Adrenal gland (tissue), 12 donors: Measurements from ENCODE around the gene BSCL2. TPM values are rescaled to one million over a fixed set of nuclear protein-coding genes. Genes with fewer than 3 reads are reported as not detected.
"Not testable (repeated sequence)": the region's sequence is repeated elsewhere in the genome, so short reads cannot be mapped to it uniquely, and the experiment has no call there.

Experiments used
- DNase-seq, 7 donors: peaks; one replicate each; pipeline ENCODE4 v3.0.0-alpha.2; 2019 to 2020
- H3K27ac ChIP-seq, 5 donors: fragments of 200-600 bp; sonication (generic) in 4 of 5; 1 replicate in 3 of 5; 2 replicates in 2 of 5; pipeline versions ENCODE4 v1.5.1 to v1.8.0; 2016 to 2020; ENCODE audit warnings: mild to moderate bottlenecking in 1 of 5
- H3K27me3 ChIP-seq: fragments of 200-600 bp; 2 replicates; pipeline ENCODE4 v1.8.0; 2021
- H3K36me3 ChIP-seq, 2 donors: fragments of 200-600 bp; replicated peaks in 1 of 2; 1 replicate in 1 of 2; 2 replicates in 1 of 2; pipeline versions ENCODE4 v1.5.1 to v1.8.0; 2018 to 2022
- H3K4me1 ChIP-seq, 2 donors: fragments of 200-600 bp; replicated peaks in 1 of 2; 1 replicate in 1 of 2; 2 replicates in 1 of 2; pipeline versions ENCODE4 v1.5.1 to v1.8.0; 2018 to 2021
- H3K4me3 ChIP-seq, 4 donors: fragments of 200-600 bp; sonication (generic) in 3 of 4; one replicate each; pipeline ENCODE4 v1.5.1; 2016 to 2018
- H3K9me3 ChIP-seq, 3 donors: fragments of 200-600 bp; sonication (generic) in 1 of 3; replicated peaks in 1 of 3; 1 replicate in 2 of 3; 2 replicates in 1 of 3; pipeline versions ENCODE4 v1.5.1 to v1.8.0; 2016 to 2021
- CTCF ChIP-seq, 6 experiments: fragments of 450-650 bp in 4 of 6; fragments of 200-600 bp in 2 of 6; sonication (generic) in 1 of 6; IDR thresholded peaks; 1 replicate in 5 of 6; 2 replicates in 1 of 6; pipeline versions ENCODE4 v1.5.1 to v1.8.0; 2016 to 2021; ENCODE audit warnings: antibody characterized with exemption in 6 of 6, mild to moderate bottlenecking in 2 of 6, moderate library complexity in 1 of 6
- POLR2A ChIP-seq, 2 donors: fragments of 450-650 bp; IDR thresholded peaks; one replicate each; pipeline ENCODE4 v1.6.1; 2017; ENCODE audit warnings: antibody characterized with exemption in 2 of 2, mild to moderate bottlenecking in 2 of 2, moderate library complexity in 1 of 2
- WGBS, 4 donors: extraction: QIAGEN DNeasy Blood & Tissue Kit in 2 of 4; methylation state at CpG; one replicate each; pipeline versions ENCODE4 v1.1.5 to v1.1.7; 2013 to 2017; 5-methylcytosine and 5-hydroxymethylcytosine counted together
- intact Hi-C, 2 donors: fragments of 100-400 bp; cut with DNase I; formaldehyde crosslinking; loops; one replicate each; pipeline versions ENCODE4 v1.14.1 to v1.15.0; 2022 to 2023
- polyA plus RNA-seq, 3 donors: library from polyadenylated mRNA; stranded (reverse); fragments of 200-250 nt in 2 of 3; fragments of 350-450 nt in 1 of 3; fragmentation: Illumina TruSeq in 1 of 3; extraction: RNeasy Lipid Tissue Mini Kit (QIAGEN cat#74804) in 1 of 3; gene quantifications; one replicate each; pipeline ENCODE4 v1.2.3, GENCODE V29; 2013 to 2014
- total RNA-seq, 9 donors: library from RNA; depleted of rRNA in 4 of 9; stranded (reverse); fragments of >200 nt in 4 of 9; fragments of 120-200 nt in 1 of 9; fragmentation: NEBNext Ultra II Directional in 1 of 9; extraction: Animal tissue kit (Norgen Biotek cat#: 25700) in 1 of 9; gene quantifications; one replicate each; pipeline versions ENCODE4 v1.1.0 to v1.2.4, GENCODE V29; 2013 to 2023
- donor health status: healthy with polysubstance abuse.
- donor health status: Bipolar disorder and iron deficiency.
- donor health status: DM: yes; HTN: yes; CAD: no.
- donor health status: DM: no; HTN: no; CAD: no.
- donor health status: DM: no; HTN: no; CAD: no.
- donor health status: DM: yes; HTN: yes; CAD: no.

Gene BSCL2
- total and polyA plus RNA-seq, 12 donors = 77.6 to 653 (median 131) TPM

GRCh38 chr11:62664405-62665074 lies 42.7 kb downstream of the BSCL2 start:
- peak overlapping the region; percentile 52 to 98 (median 68) for H3K4me3 ChIP-seq
- intact Hi-C loops = no loop called here
- H3K4me1 ChIP-seq = peaks cover 12 to 34% of the 10 kb centered on the region in 2 donors
- WGBS, 4 donors = 3 to 5% (median 3%) methylated on average over 19 to 36 of the region's 36 CpGs
- H3K9me3 ChIP-seq = no peaks in the 10 kb centered on the region
- no peaks in the 10 kb centered on the region for H3K27me3 ChIP-seq
- H3K36me3 ChIP-seq = peaks cover 0 to 11% of the 10 kb centered on the region in 2 donors
- peak overlapping the region; percentile 85 to 97 (median 91) for H3K27ac ChIP-seq
- TF ChIP-seq CTCF (IDR thresholded peaks at IDR 0.05) (no peak), POLR2A (IDR thresholded peaks at IDR 0.05) (no peak)
- peak in 5 of 7 donors; percentile 49 to 78 (median 56) for DNase-seq

GRCh38 chr11:62656796-62657429 lies 50.3 kb downstream of the BSCL2 start:
- Histone ChIP-seq H3K27ac (no peak overlapping the region), H3K4me1 (peaks cover 7 to 8% of the 10 kb centered on the region in 2 donors), H3K27me3 (no peaks in the 10 kb centered on the region), H3K9me3 (no peaks in the 10 kb centered on the region), H3K36me3 (no peaks in the 10 kb centered on the region), H3K4me3 (no peak overlapping the region)
- TF ChIP-seq CTCF (IDR thresholded peaks at IDR 0.05) (no peak), POLR2A (IDR thresholded peaks at IDR 0.05) (no peak)
- DNase-seq = no peak
- WGBS, 4 donors = 51 to 58% (median 55%) methylated on average over 5 of the region's 5 CpGs
- intact Hi-C loops = no loop called here

GRCh38 chr11:62654297-62654696 lies 52.9 kb downstream of the BSCL2 start:
- Histone ChIP-seq H3K27ac (no peak overlapping the region), H3K36me3 (peaks cover 0 to 3% of the 10 kb centered on the region in 2 donors), H3K9me3 (no peaks in the 10 kb centered on the region), H3K4me1 (peaks cover 10 to 14% of the 10 kb centered on the region in 2 donors), H3K27me3 (no peaks in the 10 kb centered on the region), H3K4me3 (no peak overlapping the region)
- TF ChIP-seq POLR2A (IDR thresholded peaks at IDR 0.05) (no peak), CTCF (IDR thresholded peaks at IDR 0.05) (no peak)
- no peak for DNase-seq
- intact Hi-C loops = no loop called here
- WGBS, 4 donors = 84 to 85% (median 84%) methylated on average over 11 of the region's 11 CpGs

GRCh38 chr11:62652161-62653006 lies 54.8 kb downstream of the BSCL2 start:
- TF ChIP-seq POLR2A (IDR thresholded peaks at IDR 0.05) (no peak), CTCF (IDR thresholded peaks at IDR 0.05) (no peak)
- DNase-seq = no peak
- intact Hi-C loops = no loop called here

GRCh38 chr11:62650283-62650682 lies 56.9 kb downstream of the BSCL2 start:
- intact Hi-C loops, H3K27me3 ChIP-seq, H3K9me3 ChIP-seq, H3K27ac ChIP-seq, H3K4me3 ChIP-seq, DNase-seq: not testable (repeated sequence)
- peaks cover 0 to 18% of the 10 kb centered on the region in 2 donors for H3K36me3 ChIP-seq
- 88 to 97% (median 93%) methylated on average over 12 of the region's 12 CpGs for WGBS, 4 donors
- peaks cover 21 to 30% of the 10 kb centered on the region in 2 donors for H3K4me1 ChIP-seq

More at GRCh38 chr11:62652161-62653006, 54.8 kb downstream of the BSCL2 start:
- Histone ChIP-seq H3K9me3 (no peaks in the 10 kb centered on the region), H3K4me1 (peaks cover 10 to 17% of the 10 kb centered on the region in 2 donors), H3K36me3 (peaks cover 0 to 18% of the 10 kb centered on the region in 2 donors), H3K27ac (peak overlapping the region; percentile 47 to 95 (median 73)), H3K4me3 (peak overlapping the region; percentile 5 to 90 (median 78)), H3K27me3 (no peaks in the 10 kb centered on the region)
- WGBS, 4 donors = 37 to 62% (median 39%) methylated on average over 10 to 16 of the region's 16 CpGs
